HepG2 (cell line): ENCODE data around the gene RARA. TPM values are rescaled to one million over a fixed set of nuclear protein-coding genes. Genes with fewer than 3 reads are reported as not detected.

ENCODE experiments used
- ATAC-seq: fragments of 200-7000 bp; cut with Tn5 transposase; 3 replicates; pipeline ENCODE4 v1.9.1; 2020; ENCODE audit warnings: mild to moderate bottlenecking, moderate library complexity
- BruUV-seq: library from RNA; stranded (reverse); fragments of 400-500 nt; replicated peaks from 2 replicates; lab custom pipeline; 2021; lab: Mats Ljungman, UMichigan
- CTCF ChIA-PET: fragments of 300-600 bp; formaldehyde crosslinking; extraction: SDS; loops from one replicate; lab custom pipeline; 2021; ENCODE audit warnings: low total read pairs, inconsistent platforms, low intra/inter-chr PET ratio; lab: Yijun Ruan, JAX
- POLR2A ChIA-PET: fragments of 350-600 bp; sonication (Branson Sonifier 250); formaldehyde crosslinking; loops from one replicate; lab custom pipeline; 2020; ENCODE audit warnings: antibody characterized with exemption, inconsistent platforms; lab: Yijun Ruan, JAX
- DNase-seq: peaks from one replicate; pipeline ENCODE4 v3.0.0-alpha.2; 2015; ENCODE audit warnings: low spot score
- FAIRE-seq: peaks from 3 replicates; lab custom pipeline; 2011; peaks lifted over from hg19 to GRCh38; lab: Jason Lieb, UNC
- H2AFZ ChIP-seq: one replicate; pipeline ENCODE4 v1.6.1; 2011; ENCODE audit warnings: low read length, inconsistent platforms
- H3K27ac ChIP-seq: fragments of 300-600 bp; 3 replicates; pipeline ENCODE4 v1.8.0; 2011; ENCODE audit warnings: mixed run types, mild to moderate bottlenecking, mixed read lengths, low read length, inconsistent platforms; ENCODE audit not compliant: insufficient read depth; ENCODE audit errors: extremely low read length
- H3K27me3 ChIP-seq, 2 experiments: fragments of 200-600 bp in 1 of 2; 2 replicates in 1 of 2; 3 replicates in 1 of 2; pipeline versions ENCODE4 v1.6.0 to v1.8.0; 2011; ENCODE audit warnings: low read length in 2 of 2, mild to moderate bottlenecking in 2 of 2, moderate library complexity in 2 of 2, inconsistent platforms in 1 of 2; ENCODE audit not compliant: insufficient read depth in 2 of 2, control insufficient read depth in 1 of 2
- H3K36me3 ChIP-seq, 2 experiments: fragments of 200-600 bp in 1 of 2; replicated peaks in 1 of 2; 2 replicates in 1 of 2; 3 replicates in 1 of 2; pipeline versions ENCODE4 v1.5.1 to v1.8.0; 2011; ENCODE audit warnings: low read length in 2 of 2, inconsistent platforms in 1 of 2; ENCODE audit not compliant: insufficient read depth in 2 of 2, control insufficient read depth in 1 of 2
- H3K4me1 ChIP-seq: 2 replicates; pipeline ENCODE4 v1.5.1; 2012; ENCODE audit warnings: low read length, inconsistent platforms; ENCODE audit not compliant: insufficient read depth
- H3K4me2 ChIP-seq: 2 replicates; pipeline ENCODE4 v1.6.0; 2011; ENCODE audit warnings: low read depth, low read length, inconsistent platforms
- H3K4me3 ChIP-seq, 3 experiments: fragments of 200-600 bp in 1 of 3; sonication (generic), shearing (Covaris generic) in 1 of 3; replicated peaks in 1 of 3; 2 replicates each; pipeline ENCODE4 v1.5.1; 2011 to 2016; ENCODE audit warnings: low read length in 3 of 3, inconsistent platforms in 2 of 3, low read depth in 2 of 3, mild to moderate bottlenecking in 2 of 3, control low read depth in 1 of 3, mixed read lengths in 1 of 3; ENCODE audit not compliant: insufficient read depth in 1 of 3
- H3K79me2 ChIP-seq: one replicate; pipeline ENCODE4 v1.6.1; 2011; ENCODE audit warnings: low read length, inconsistent platforms; ENCODE audit not compliant: insufficient read depth
- H3K9ac ChIP-seq: 2 replicates; pipeline ENCODE4 v1.6.0; 2011; ENCODE audit warnings: mild to moderate bottlenecking, low read depth, low read length, inconsistent platforms; ENCODE audit not compliant: insufficient read depth
- H3K9me3 ChIP-seq: 2 replicates; pipeline ENCODE4 v1.5.1; 2012; ENCODE audit warnings: mild to moderate bottlenecking, low read length
- H4K20me1 ChIP-seq: 2 replicates; pipeline ENCODE4 v1.6.0; 2011; ENCODE audit warnings: inconsistent platforms, mild to moderate bottlenecking, low read length, moderate library complexity; ENCODE audit not compliant: insufficient read depth
- CREM ChIP-seq, 2 experiments: sonication (generic) in 1 of 2; formaldehyde crosslinking in 1 of 2; IDR thresholded peaks; 2 replicates each; pipeline versions ENCODE4 v1.4.0 to v1.6.1; 2016 to 2020; ENCODE audit warnings: antibody characterized with exemption in 1 of 2, mild to moderate bottlenecking in 1 of 2, missing genetic modification reagents in 1 of 2
- FOXA1 ChIP-seq, 2 experiments: fragments of 450-650 bp in 1 of 2; sonication (generic) in 1 of 2; formaldehyde crosslinking in 1 of 2; IDR thresholded peaks; 2 replicates each; pipeline versions ENCODE4 v1.4.0 to v1.6.1; 2016 to 2020; ENCODE audit warnings: missing genetic modification reagents in 1 of 2
- FOXP1 ChIP-seq, 2 experiments: fragments of 450-650 bp in 1 of 2; IDR thresholded peaks; 2 replicates each; pipeline ENCODE4 v1.6.1; 2017 to 2018; ENCODE audit warnings: antibody characterized with exemption in 1 of 2
- HNRNPUL1 ChIP-seq: fragments of 200-400 bp; formaldehyde crosslinking; IDR thresholded peaks from 2 replicates; pipeline ENCODE4 v1.6.1; 2017; ENCODE audit warnings: low read depth, mild to moderate bottlenecking, low read length, moderate library complexity
- KDM3A ChIP-seq: IDR thresholded peaks from 2 replicates; pipeline ENCODE4 v1.6.1; 2018; ENCODE audit warnings: low read depth, missing compliant biosample characterization
- LCORL ChIP-seq, 2 experiments: fragments of 450-650 bp in 1 of 2; sonication (generic) in 1 of 2; formaldehyde crosslinking in 1 of 2; IDR thresholded peaks; 2 replicates each; pipeline versions ENCODE4 v1.5.0 to v1.6.1; 2017 to 2020; ENCODE audit warnings: antibody characterized with exemption in 1 of 2, missing genetic modification reagents in 1 of 2
- U2AF2 ChIP-seq: fragments of 200-400 bp; formaldehyde crosslinking; IDR thresholded peaks from 2 replicates; pipeline ENCODE4 v1.6.1; 2017; ENCODE audit warnings: low read depth, mild to moderate bottlenecking, low read length
- ZNF225 ChIP-seq: sonication (generic); formaldehyde crosslinking; IDR thresholded peaks from 2 replicates; pipeline ENCODE4 v1.4.0; 2020; ENCODE audit warnings: mild to moderate bottlenecking, missing genetic modification reagents
- ZNF574 ChIP-seq: sonication (generic); formaldehyde crosslinking; IDR thresholded peaks from 2 replicates; pipeline ENCODE4 v1.4.0; 2020; ENCODE audit warnings: missing genetic modification reagents
- WGBS: methylation state at CpG from one replicate; pipeline ENCODE4 v1.1.6; 2017; ENCODE audit warnings: low lambda C conversion rate; 5-methylcytosine and 5-hydroxymethylcytosine counted together
- in situ Hi-C: cut with HindIII; loops from 2 replicates; pipeline ENCODE4 v1.10.0; 2017; ENCODE audit warnings: low pct_unique_long_range_greater_than_20kb; ENCODE audit not compliant: extremely low pct_ligation_motif_present
- intact Hi-C: fragments of 100-400 bp; cut with micrococcal nuclease; formaldehyde crosslinking; loops from one replicate; pipeline ENCODE4 v1.10.0; 2022; ENCODE audit not compliant: unreplicated experiment
- polyA plus RNA-seq, 8 experiments: library from polyadenylated mRNA; depleted of rRNA in 3 of 8; stranded (reverse) in 7 of 8; unstranded in 1 of 8; fragments of >200 nt; fragmentation: Illumina TruSeq in 4 of 8; extraction: Trizol in 4 of 8; gene quantifications; 2 replicates each; pipeline versions ENCODE4 v1.2.1 to v1.2.3, GENCODE V29; 2011 to 2016; ENCODE audit warnings: low read depth in 4 of 8, missing spikeins in 1 of 8, mixed read lengths in 1 of 8; ENCODE audit not compliant: insufficient read depth in 1 of 8
- total RNA-seq, 5 experiments: library from RNA; depleted of rRNA; stranded (reverse); fragments of >200 nt; fragmentation: Illumina TruSeq; extraction: Trizol; gene quantifications; 2 replicates each; pipeline ENCODE4 v1.2.3, GENCODE V29; 2016; ENCODE audit warnings: low read depth in 1 of 5
- TF ChIP-seq, protein P1 (sequence below): sonication (generic); formaldehyde crosslinking; IDR thresholded peaks from 2 replicates; pipeline ENCODE4 v1.5.0; 2020; ENCODE audit warnings: mild to moderate bottlenecking, missing genetic modification reagents, borderline replicate concordance

The RARA gene
- total and polyA plus RNA-seq, 2 of the 13 experiments (the other 11 are each of a cell fraction or from before 2014, with no cell fraction given), result 6.4 to 8.6 TPM

- Histone ChIP-seq H3K27me3 (no peaks in the 10 kb centered on the region), H3K4me1 (peaks cover 63% of the 10 kb centered on the region)
- in situ Hi-C loops, result no loop called here
- no peak for TF ChIP-seq KDM3A (CRISPR knock-in tag)
- peak; percentile 34; the same call in 1 of the 2 replicates for TF ChIP-seq LCORL (IDR thresholded peaks at IDR 0.05)
- TF ChIP-seq LCORL (CRISPR knock-in tag; IDR thresholded peaks at IDR 0.05), result 0 out of 2 replicates have a peak, but pooled peaks have one; percentile 37
- no peak for TF ChIP-seq ZNF225
- no peak for TF ChIP-seq HNRNPUL1
- no peak for TF ChIP-seq FOXA1 (IDR thresholded peaks at IDR 0.05)
- TF ChIP-seq FOXA1 (CRISPR knock-in tag; IDR thresholded peaks at IDR 0.05), result no peak
- no peak for TF ChIP-seq FOXP1 (IDR thresholded peaks at IDR 0.05)
- peak; percentile 18; the same call in 1 of the 2 replicates for TF ChIP-seq FOXP1 (CRISPR knock-in tag; IDR thresholded peaks at IDR 0.05)
- TF ChIP-seq CREM (IDR thresholded peaks at IDR 0.05), result 0 out of 2 replicates have a peak, but pooled peaks have one; percentile 19
- no peak for TF ChIP-seq CREM (CRISPR knock-in tag; IDR thresholded peaks at IDR 0.05)
- TF ChIP-seq, protein P1, sequence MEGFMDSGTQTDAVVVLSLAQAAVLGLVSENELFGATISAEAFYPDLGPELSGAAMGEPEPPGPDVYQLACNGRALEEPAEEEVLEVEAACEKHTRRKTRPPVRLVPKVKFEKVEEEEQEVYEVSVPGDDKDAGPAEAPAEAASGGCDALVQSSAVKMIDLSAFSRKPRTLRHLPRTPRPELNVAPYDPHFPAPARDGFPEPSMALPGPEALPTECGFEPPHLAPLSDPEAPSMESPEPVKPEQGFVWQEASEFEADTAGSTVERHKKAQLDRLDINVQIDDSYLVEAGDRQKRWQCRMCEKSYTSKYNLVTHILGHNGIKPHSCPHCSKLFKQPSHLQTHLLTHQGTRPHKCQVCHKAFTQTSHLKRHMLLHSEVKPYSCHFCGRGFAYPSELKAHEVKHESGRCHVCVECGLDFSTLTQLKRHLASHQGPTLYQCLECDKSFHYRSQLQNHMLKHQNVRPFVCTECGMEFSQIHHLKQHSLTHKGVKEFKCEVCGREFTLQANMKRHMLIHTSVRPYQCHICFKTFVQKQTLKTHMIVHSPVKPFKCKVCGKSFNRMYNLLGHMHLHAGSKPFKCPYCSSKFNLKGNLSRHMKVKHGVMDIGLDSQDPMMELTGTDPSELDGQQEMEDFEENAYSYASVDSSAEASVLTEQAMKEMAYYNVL (CRISPR knock-in tag), result 0 out of 2 replicates have a peak, but pooled peaks have one; percentile 9
- TF ChIP-seq U2AF2, result no peak
- no peak for TF ChIP-seq ZNF574 (CRISPR knock-in tag)
These were observed 37.2 kb downstream of the RARA start for GRCh38 chr17:40345994-40346764.

More at GRCh38 chr17:40345994-40346764, 37.2 kb downstream of the RARA start:
- peaks cover 35% of the 10 kb centered on the region for H3K79me2 ChIP-seq
- H3K27ac ChIP-seq, result peak overlapping the region; percentile 81
- no peaks in the 10 kb centered on the region for H3K9me3 ChIP-seq
- FAIRE-seq (no peak), DNase-seq (no peak), ATAC-seq (peak; percentile 7)
- CTCF ChIA-PET, result interaction anchor here (1.9 kb wide), 1 partner anchor 43 kb away, joined by 5 read pairs; no protein-coding TSS in a partner anchor
- intact Hi-C loops, result loop anchor here (2.0 kb wide), 1 partner anchor 29 kb away; no protein-coding TSS in a partner anchor
- no TSS peak for BruUV-seq
- no peak overlapping the region for H2AFZ ChIP-seq
- H4K20me1 ChIP-seq, result peaks cover 10% of the 10 kb centered on the region; the same call in 1 of the 2 replicates
- peak overlapping the region; percentile 94 for H3K4me2 ChIP-seq
- H3K9ac ChIP-seq, result peak overlapping the region; percentile 76
- WGBS, result 40% methylated on average over 11 of the region's 11 CpGs
- peaks cover 19 to 25% of the 10 kb centered on the region in 2 experiments for H3K36me3 ChIP-seq
- H3K4me3 ChIP-seq, result peak overlapping the region; percentile 79 to 88 (median 84); a peak in 5 of 6 replicates
- POLR2A ChIA-PET, result interaction anchor here (0.6 to 6.6 kb wide), 22 partner anchors 7 to 1342 kb away, joined by 3 to 48 read pairs (median 4); partner anchors contain the start of genes CASC3, EIF1, RARA and TOP2A
